ENCODE results near the gene APBB2. TPM values are rescaled to one million over a fixed set of nuclear protein-coding genes. Genes with fewer than 3 reads are reported as not detected.

APBB2 gene
- total and polyA plus RNA-seq, 2 of the 8 experiments (the other 6 are each of a cell fraction or from before 2014, with no cell fraction given) = 58.7 to 59.4 TPM

- H3K27ac ChIP-seq (ENCODE audit: low read depth, low read length) = no peak overlapping the region
- CTCF ChIA-PET (ENCODE audit: partially characterized antibody) = interaction anchor here (1.0 to 2.3 kb wide), 7 partner anchors 10 to 252 kb away, joined by 3 to 8 read pairs (median 4); no protein-coding TSS in a partner anchor
- no peak overlapping the region for H2AK5ac ChIP-seq (ENCODE audit: low read depth, low read length)
- H3K4me1 ChIP-seq (replicated peaks in 1 of 4; ENCODE audit: control insufficient read depth in 3 of 4, insufficient read depth in 4 of 4, low read length in 3 of 4) = peaks cover 0 to 10% (median 1%) of the 10 kb centered on the region in 4 experiments; a peak in 2 of 7 replicates
- H2BK5ac ChIP-seq (ENCODE audit: low read depth, low read length) = no peak overlapping the region
- H4K20me1 ChIP-seq (replicated peaks in 1 of 2; ENCODE audit: control insufficient read depth in 1 of 2, insufficient read depth in 2 of 2, low read length in 2 of 2) = peaks cover 0 to 4% of the 10 kb centered on the region in 2 experiments
- H3K9ac ChIP-seq (replicated peaks in 1 of 4; ENCODE audit: extremely low read depth in 1 of 4, low read depth in 3 of 4, low read length in 3 of 4) = no peak overlapping the region
- no peak overlapping the region for H4K5ac ChIP-seq (ENCODE audit: insufficient read length, low read depth, low read length)
- no peaks in the 10 kb centered on the region; the same call in 1 of the 2 replicates for H3K79me1 ChIP-seq (ENCODE audit: low read depth, low read length)
- no peak overlapping the region for H4K8ac ChIP-seq (ENCODE audit: extremely low read depth, insufficient read depth, low read length)
- H3K79me2 ChIP-seq (ENCODE audit: control insufficient read depth in 1 of 2, insufficient read depth in 2 of 2, low read length in 2 of 2) = peaks cover 0 to 59% of the 10 kb centered on the region in 2 experiments; a peak in 3 of 4 replicates
- no peaks in the 10 kb centered on the region for H3K9me3 ChIP-seq (ENCODE audit: insufficient read depth in 2 of 2, low read depth in 1 of 2, low read length in 1 of 2)
- H3K4me2 ChIP-seq (ENCODE audit: insufficient read depth in 1 of 2, low read depth in 2 of 2, low read length in 2 of 2) = no peak overlapping the region
- H2BK20ac ChIP-seq (ENCODE audit: low read length) = no peak overlapping the region
- H3K23ac ChIP-seq (ENCODE audit: insufficient read length) = no peak overlapping the region
- no peak overlapping the region for H3K18ac ChIP-seq (ENCODE audit: extremely low read depth, low read length)
- H2AFZ ChIP-seq (ENCODE audit: low read length) = no peak overlapping the region
- no peak overlapping the region for H2BK120ac ChIP-seq (replicated peaks; ENCODE audit: low read depth, low read length)
- no peak overlapping the region for H3K14ac ChIP-seq (ENCODE audit: insufficient read length)
- no peaks in the 10 kb centered on the region for H3K36me3 ChIP-seq (ENCODE audit: control insufficient read depth in 2 of 4, insufficient read depth in 4 of 4, low read length in 3 of 4)
- H3K27me3 ChIP-seq (replicated peaks in 1 of 4; ENCODE audit: control insufficient read depth in 3 of 4, extremely low read depth in 1 of 4, insufficient read depth in 3 of 4, low read length in 3 of 4) = no peaks in the 10 kb centered on the region
- H2BK15ac ChIP-seq (ENCODE audit: low read length) = no peak overlapping the region
- H3K4me3 ChIP-seq (ENCODE audit: extremely low read depth in 1 of 4, insufficient read depth in 2 of 4, low read depth in 3 of 4, low read length in 4 of 4) = no peak overlapping the region
- no peaks in the 10 kb centered on the region for H3K23me2 ChIP-seq (ENCODE audit: low read depth, low read length)
- no peak overlapping the region for H3K56ac ChIP-seq (replicated peaks; ENCODE audit: insufficient read length, low read depth, low read length)
- no peak overlapping the region for H3K4ac ChIP-seq (replicated peaks; ENCODE audit: insufficient read length, low read depth, low read length)
- POLR2A ChIA-PET (ENCODE audit: partially characterized antibody) = no interaction called here
- FAIRE-seq = no peak
- H2BK12ac ChIP-seq (ENCODE audit: low read depth, low read length) = no peak overlapping the region
- DNase-seq (ENCODE audit: low read depth in 1 of 2, low spot score in 2 of 2) = no peak
- no peak overlapping the region for H4K91ac ChIP-seq (replicated peaks; ENCODE audit: insufficient read length, low read length)
- TF ChIP-seq RBBP5 (IDR thresholded peaks at IDR 0.05; ENCODE audit: borderline replicate concordance, low read depth, low read length) (no peak), POLR2A (IDR thresholded peaks at IDR 0.05; ENCODE audit: control extremely low read depth in 1 of 2, low read depth in 2 of 2, low read length in 2 of 2) (no peak), MAFK (IDR thresholded peaks at IDR 0.05; ENCODE audit: low read depth, low read length) (no peak), JUND (IDR thresholded peaks at IDR 0.05; ENCODE audit: low read length) (no peak), E2F6 (IDR thresholded peaks at IDR 0.05) (no peak)
These were observed 37.3 kb downstream of the APBB2 start for GRCh38 chr4:41177016-41177415.

Measured in H1 (cell line).